Activated naive CD8-positive, alpha-beta T cell treated with anti-CD3 and anti-CD28 coated beads, Interleukin-2, amount 50 U/mL, for 24 hours (primary cell): ENCODE data around the gene MRPL17.

Experiments
- ATAC-seq: fragments of 150-1000 bp; cut with Tn5 transposase; one replicate; pipeline ENCODE4 v1.10.0; 2021
- DNase-seq: peaks from one replicate; pipeline ENCODE4 v3.0.0; 2021
- H3K27ac Mint-ChIP-seq: one replicate; pipeline ENCODE4 v1.8.0; 2021; ENCODE audit warnings: mild to moderate bottlenecking, mixed read lengths
- H3K27me3 Mint-ChIP-seq: one replicate; pipeline ENCODE4 v1.8.0; 2021; ENCODE audit warnings: mixed read lengths
- H3K36me3 Mint-ChIP-seq: one replicate; pipeline ENCODE4 v1.8.0; 2021; ENCODE audit warnings: low read depth, mixed read lengths
- H3K4me1 Mint-ChIP-seq: one replicate; pipeline ENCODE4 v1.8.0; 2021; ENCODE audit warnings: mixed read lengths
- H3K4me3 Mint-ChIP-seq: one replicate; pipeline ENCODE4 v1.8.0; 2021; ENCODE audit warnings: mild to moderate bottlenecking, moderate library complexity, mixed read lengths
- H3K9me3 Mint-ChIP-seq: one replicate; pipeline ENCODE4 v1.8.0; 2021; ENCODE audit warnings: mixed read lengths

MRPL17 gene

DNA sequence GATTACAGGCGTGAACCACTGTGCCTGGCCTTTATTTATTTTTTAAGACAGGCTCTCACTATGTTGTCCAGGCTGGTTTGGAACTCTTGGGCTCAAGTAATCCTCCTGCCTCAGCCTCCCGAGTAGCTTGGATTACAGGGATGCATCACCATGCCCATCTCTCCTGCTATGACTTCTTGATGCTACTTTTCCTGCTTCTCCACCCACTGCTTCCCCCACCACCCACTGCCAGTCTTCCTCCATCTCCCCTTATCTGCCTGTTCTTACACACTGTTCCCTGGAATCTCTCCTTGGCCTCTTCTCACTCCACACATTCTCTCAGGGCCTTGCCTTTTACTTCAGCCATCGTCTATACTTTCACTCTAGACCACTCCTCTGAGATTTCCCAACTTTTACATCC lies 46.7 kb downstream of the MRPL17 start:
- no peaks in the 10 kb centered on the region for H3K36me3 Mint-ChIP-seq
- no peak overlapping the region for H3K27ac Mint-ChIP-seq
- ATAC-seq: no peak
- peaks cover 4% of the 10 kb centered on the region for H3K4me1 Mint-ChIP-seq
- no peak overlapping the region for H3K4me3 Mint-ChIP-seq
- no peaks in the 10 kb centered on the region for H3K27me3 Mint-ChIP-seq
- no peaks in the 10 kb centered on the region for H3K9me3 Mint-ChIP-seq
- DNase-seq: no peak

GRCh38 chr11:6635082-6635932 lies 47.8 kb downstream of the MRPL17 start:
- no peak overlapping the region for H3K4me3 Mint-ChIP-seq
- H3K4me1 Mint-ChIP-seq: peaks cover 4% of the 10 kb centered on the region
- no peak for DNase-seq
- ATAC-seq: no peak
- H3K36me3 Mint-ChIP-seq: no peaks in the 10 kb centered on the region
- no peak overlapping the region for H3K27ac Mint-ChIP-seq
- H3K9me3 Mint-ChIP-seq: no peaks in the 10 kb centered on the region
- no peaks in the 10 kb centered on the region for H3K27me3 Mint-ChIP-seq

GRCh38 chr11:6634534-6634933 lies 48.6 kb downstream of the MRPL17 start:
- H3K27ac Mint-ChIP-seq: no peak overlapping the region
- H3K9me3 Mint-ChIP-seq: no peaks in the 10 kb centered on the region
- ATAC-seq (no peak), DNase-seq (no peak)
- peaks cover 4% of the 10 kb centered on the region for H3K4me1 Mint-ChIP-seq
- no peaks in the 10 kb centered on the region for H3K36me3 Mint-ChIP-seq
- no peak overlapping the region for H3K4me3 Mint-ChIP-seq
- no peaks in the 10 kb centered on the region for H3K27me3 Mint-ChIP-seq

- no peaks in the 10 kb centered on the region for H3K27me3 Mint-ChIP-seq
- no peaks in the 10 kb centered on the region for H3K36me3 Mint-ChIP-seq
- H3K9me3 Mint-ChIP-seq: no peaks in the 10 kb centered on the region
- no peak overlapping the region for H3K4me3 Mint-ChIP-seq
- DNase-seq: no peak
- H3K4me1 Mint-ChIP-seq: peaks cover 4% of the 10 kb centered on the region
- ATAC-seq: no peak
- no peak overlapping the region for H3K27ac Mint-ChIP-seq
Measured at GRCh38 chr11:6633422-6634408, 49.4 kb downstream of the MRPL17 start.

DNA sequence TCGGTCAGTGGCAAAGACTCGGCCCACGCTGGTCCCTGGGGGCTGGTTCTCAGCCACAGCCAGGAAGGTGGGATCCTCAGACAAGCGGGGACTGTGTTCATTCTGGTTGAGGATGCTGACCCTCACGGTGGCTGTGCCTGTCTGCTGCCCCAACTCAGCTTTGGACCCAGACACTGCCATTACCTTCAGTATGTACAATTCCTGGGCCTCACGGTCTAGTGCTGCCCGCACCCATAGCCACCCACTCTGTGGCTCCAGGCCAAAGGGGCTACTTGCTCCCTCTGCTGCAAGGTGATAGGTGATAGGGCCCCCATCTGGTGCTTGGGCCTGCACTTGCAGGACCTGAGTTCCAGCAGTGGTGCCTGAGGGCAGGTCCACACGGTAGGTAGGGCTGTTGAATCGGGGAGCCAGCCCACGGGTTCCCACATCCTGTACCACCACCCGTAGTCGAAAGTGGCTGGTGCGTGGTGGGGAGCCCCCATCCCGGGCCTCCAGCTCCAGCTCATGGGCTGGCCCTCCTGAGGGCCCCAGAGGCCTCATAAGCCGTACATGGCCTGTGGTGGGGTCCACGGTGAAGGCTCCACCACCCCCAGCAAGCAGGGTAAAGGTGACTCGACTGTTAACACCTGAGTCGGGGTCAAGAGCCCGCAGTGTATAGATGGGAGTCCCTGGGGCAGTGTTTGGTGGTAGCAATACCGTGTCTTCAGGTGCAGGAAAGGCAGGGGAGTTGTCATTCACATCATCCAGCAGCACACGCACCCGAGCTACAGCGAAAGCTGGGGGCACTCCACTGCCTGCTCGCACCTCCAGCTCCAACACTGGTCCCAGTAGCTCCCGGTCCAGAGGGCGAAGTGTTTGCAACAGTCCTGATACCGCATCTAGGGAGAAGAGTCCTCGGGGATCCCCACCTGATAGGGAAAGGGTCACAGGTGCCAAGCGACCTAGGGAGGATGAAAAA lies 50.7 kb downstream of the MRPL17 start:
- H3K4me1 Mint-ChIP-seq: peaks cover 14% of the 10 kb centered on the region
- H3K36me3 Mint-ChIP-seq: no peaks in the 10 kb centered on the region

DNA sequence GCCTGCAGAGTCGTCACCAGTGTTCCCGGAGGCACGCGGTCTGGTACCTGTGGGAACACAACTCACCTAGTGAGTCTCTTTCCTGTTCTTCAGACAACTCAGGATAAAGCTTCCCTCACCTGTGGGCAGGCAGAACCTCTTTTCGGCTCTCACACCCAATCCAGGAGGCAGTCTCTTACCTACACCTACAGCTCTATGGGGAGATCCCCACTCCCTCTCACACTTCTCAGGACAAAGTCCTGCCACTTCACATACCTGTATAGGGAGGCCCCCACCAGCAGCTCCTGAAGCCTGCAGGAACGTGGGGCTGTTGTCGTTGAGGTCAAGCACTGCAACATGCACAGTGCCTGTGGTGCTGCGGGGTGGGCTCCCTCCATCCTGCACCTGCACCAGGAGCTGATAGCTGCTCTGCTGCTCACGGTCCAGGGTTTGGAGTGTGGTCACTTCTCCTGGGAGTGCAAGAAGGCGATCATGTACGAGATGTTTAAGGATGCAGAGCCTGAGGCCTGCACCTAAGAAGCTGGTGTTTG lies 51.7 kb downstream of the MRPL17 start:
- no peak for ATAC-seq
- H3K36me3 Mint-ChIP-seq: no peaks in the 10 kb centered on the region
- DNase-seq: no peak
- peak overlapping the region; percentile 31 for H3K27ac Mint-ChIP-seq
- peaks cover 19% of the 10 kb centered on the region for H3K4me1 Mint-ChIP-seq
- H3K4me3 Mint-ChIP-seq: no peak overlapping the region
- no peaks in the 10 kb centered on the region for H3K27me3 Mint-ChIP-seq
- H3K9me3 Mint-ChIP-seq: no peaks in the 10 kb centered on the region

More for the DNA sequence above, 50.7 kb downstream of the MRPL17 start:
- no peak overlapping the region for H3K27ac Mint-ChIP-seq
- H3K27me3 Mint-ChIP-seq: no peaks in the 10 kb centered on the region
- no peaks in the 10 kb centered on the region for H3K9me3 Mint-ChIP-seq
- DNase-seq: peak; percentile 31
- peak; percentile 25 for ATAC-seq
- H3K4me3 Mint-ChIP-seq: no peak overlapping the region

GRCh38 chr11:6630632-6631291 lies 52.4 kb downstream of the MRPL17 start:
- Mint-ChIP-seq H3K36me3 (no peaks in the 10 kb centered on the region), H3K9me3 (no peaks in the 10 kb centered on the region), H3K27me3 (no peaks in the 10 kb centered on the region), H3K4me3 (no peak overlapping the region), H3K4me1 (peaks cover 20% of the 10 kb centered on the region), H3K27ac (peak overlapping the region; percentile 31)
- no peak for DNase-seq
- no peak for ATAC-seq
